H1 (cell line): ENCODE results near the gene PITPNM1. TPM values are rescaled to one million over a fixed set of nuclear protein-coding genes. Genes with fewer than 3 reads are reported as not detected.

ENCODE experiments used
- CTCF ChIA-PET: fragments of 300-600 bp; sonication (Branson Sonifier 250); formaldehyde crosslinking; loops from one replicate; lab custom pipeline; 2021; ENCODE audit not compliant: partially characterized antibody; lab: Charles Lee
- POLR2A ChIA-PET: fragments of 300-600 bp; sonication (Branson Sonifier 250); formaldehyde crosslinking; loops from one replicate; lab custom pipeline; 2021; ENCODE audit warnings: inconsistent platforms; ENCODE audit not compliant: partially characterized antibody; lab: Charles Lee
- DNase-seq, 2 experiments: peaks; one replicate each; pipeline versions ENCODE4 v3.0.0 to v3.0.0-alpha.2; 2010 to 2022; ENCODE audit warnings: low spot score in 2 of 2, low read depth in 1 of 2, mixed read lengths in 1 of 2
- FAIRE-seq: peaks from 2 replicates; lab custom pipeline; 2011; peaks lifted over from hg19 to GRCh38; lab: Jason Lieb, UNC
- H2AFZ ChIP-seq: 2 replicates; pipeline ENCODE4 v1.8.1; 2012; ENCODE audit warnings: low read length, inconsistent platforms
- H2AK5ac ChIP-seq: 2 replicates; pipeline ENCODE4 v1.6.1; 2013; ENCODE audit warnings: low read depth, low read length
- H2BK120ac ChIP-seq: replicated peaks from 2 replicates; pipeline ENCODE3; 2013; ENCODE audit warnings: low read depth, low read length, inconsistent platforms
- H2BK12ac ChIP-seq: 2 replicates; pipeline ENCODE4 v1.6.1; 2013; ENCODE audit warnings: low read depth, low read length
- H2BK15ac ChIP-seq: 2 replicates; pipeline ENCODE4 v1.6.1; 2013; ENCODE audit warnings: low read length
- H2BK20ac ChIP-seq: 2 replicates; pipeline ENCODE4 v1.6.1; 2013; ENCODE audit warnings: low read length
- H2BK5ac ChIP-seq: 2 replicates; pipeline ENCODE4 v1.6.1; 2013; ENCODE audit warnings: low read depth, low read length
- H3K14ac ChIP-seq: 2 replicates; pipeline ENCODE4 v1.6.1; 2013; ENCODE audit warnings: inconsistent platforms; ENCODE audit not compliant: insufficient read length
- H3K18ac ChIP-seq: 2 replicates; pipeline ENCODE4 v1.6.1; 2013; ENCODE audit warnings: low read length; ENCODE audit errors: extremely low read depth
- H3K23ac ChIP-seq: 2 replicates; pipeline ENCODE4 v1.6.1; 2013; ENCODE audit warnings: inconsistent platforms; ENCODE audit not compliant: insufficient read length
- H3K23me2 ChIP-seq: 2 replicates; pipeline ENCODE4 v1.6.1; 2013; ENCODE audit warnings: low read depth, low read length
- H3K27ac ChIP-seq: 2 replicates; pipeline ENCODE4 v1.6.1; 2011; ENCODE audit warnings: low read depth, low read length, inconsistent platforms
- H3K27me3 ChIP-seq, 4 experiments: replicated peaks in 1 of 4; 1 replicate in 1 of 4; 2 replicates in 3 of 4; pipeline versions ENCODE4 v1.6.1 to v1.8.1; 2011 to 2013; ENCODE audit warnings: low read length in 3 of 4, mild to moderate bottlenecking in 3 of 4, inconsistent platforms in 2 of 4, mixed read lengths in 2 of 4, moderate library complexity in 1 of 4; ENCODE audit not compliant: control insufficient read depth in 3 of 4, insufficient read depth in 3 of 4; ENCODE audit errors: extremely low read depth in 1 of 4
- H3K36me3 ChIP-seq, 4 experiments: 2 replicates each; pipeline versions ENCODE4 v1.6.1 to v1.8.1; 2011 to 2013; ENCODE audit warnings: mild to moderate bottlenecking in 4 of 4, low read length in 3 of 4, moderate library complexity in 2 of 4, control low read depth in 1 of 4, inconsistent platforms in 1 of 4; ENCODE audit not compliant: insufficient read depth in 4 of 4, control insufficient read depth in 2 of 4
- H3K4ac ChIP-seq: replicated peaks from 2 replicates; pipeline ENCODE3; 2013; ENCODE audit warnings: low read length, low read depth, mixed read lengths, inconsistent platforms; ENCODE audit not compliant: insufficient read length
- H3K4me1 ChIP-seq, 4 experiments: replicated peaks in 1 of 4; 1 replicate in 1 of 4; 2 replicates in 3 of 4; pipeline versions ENCODE4 v1.6.1 to v1.8.1; 2011 to 2013; ENCODE audit warnings: low read length in 3 of 4, inconsistent platforms in 2 of 4, mixed read lengths in 1 of 4; ENCODE audit not compliant: insufficient read depth in 4 of 4, control insufficient read depth in 3 of 4
- H3K4me2 ChIP-seq, 2 experiments: 2 replicates each; pipeline versions ENCODE4 v1.6.1 to v1.8.1; 2011 to 2013; ENCODE audit warnings: low read depth in 2 of 2, low read length in 2 of 2, control low read depth in 1 of 2, inconsistent platforms in 1 of 2, mild to moderate bottlenecking in 1 of 2; ENCODE audit not compliant: insufficient read depth in 1 of 2
- H3K4me3 ChIP-seq, 4 experiments: fragments of 200-600, 300-600 bp in 1 of 4; sonication (generic), shearing (Covaris generic), sonication (Bioruptor Twin) in 1 of 4; 2 replicates each; pipeline versions ENCODE4 v1.5.1 to v1.8.1; 2011 to 2016; ENCODE audit warnings: low read length in 4 of 4, low read depth in 3 of 4, control low read depth in 2 of 4, inconsistent platforms in 2 of 4, mild to moderate bottlenecking in 2 of 4, mixed read lengths in 1 of 4, moderate library complexity in 1 of 4; ENCODE audit not compliant: insufficient read depth in 2 of 4; ENCODE audit errors: extremely low read depth in 1 of 4
- H3K56ac ChIP-seq: replicated peaks from 2 replicates; pipeline ENCODE3; 2013; ENCODE audit warnings: low read depth, mild to moderate bottlenecking, mixed read lengths, low read length, inconsistent platforms; ENCODE audit not compliant: insufficient read length
- H3K79me1 ChIP-seq: 2 replicates; pipeline ENCODE4 v1.6.1; 2013; ENCODE audit warnings: low read depth, low read length, control low read depth
- H3K79me2 ChIP-seq, 2 experiments: 2 replicates each; pipeline versions ENCODE4 v1.6.1 to v1.8.1; 2012 to 2013; ENCODE audit warnings: low read length in 2 of 2, mild to moderate bottlenecking in 2 of 2, inconsistent platforms in 1 of 2; ENCODE audit not compliant: insufficient read depth in 2 of 2, control insufficient read depth in 1 of 2
- H3K9ac ChIP-seq, 4 experiments: replicated peaks in 1 of 4; 1 replicate in 1 of 4; 2 replicates in 3 of 4; pipeline versions ENCODE4 v1.6.1 to v1.8.1; 2011 to 2013; ENCODE audit warnings: low read depth in 3 of 4, low read length in 3 of 4, control low read depth in 2 of 4, mild to moderate bottlenecking in 2 of 4, moderate library complexity in 2 of 4, inconsistent platforms in 1 of 4; ENCODE audit errors: extremely low read depth in 1 of 4
- H3K9me3 ChIP-seq, 2 experiments: 2 replicates each; pipeline versions ENCODE4 v1.6.1 to v1.8.1; 2012 to 2013; ENCODE audit warnings: mild to moderate bottlenecking in 2 of 2, moderate library complexity in 2 of 2, control low read depth in 1 of 2, inconsistent platforms in 1 of 2, low read depth in 1 of 2, low read length in 1 of 2, mixed read lengths in 1 of 2; ENCODE audit not compliant: insufficient read depth in 2 of 2
- H4K20me1 ChIP-seq, 2 experiments: replicated peaks in 1 of 2; 2 replicates each; pipeline versions ENCODE3 to v1.8.1; 2011 to 2013; ENCODE audit warnings: inconsistent platforms in 2 of 2, low read length in 2 of 2, mild to moderate bottlenecking in 1 of 2; ENCODE audit not compliant: insufficient read depth in 2 of 2, control insufficient read depth in 1 of 2
- H4K5ac ChIP-seq: 2 replicates; pipeline ENCODE4 v1.6.1; 2013; ENCODE audit warnings: low read length, low read depth, mixed read lengths, inconsistent platforms; ENCODE audit not compliant: insufficient read length
- H4K8ac ChIP-seq: 2 replicates; pipeline ENCODE4 v1.8.0; 2013; ENCODE audit warnings: mild to moderate bottlenecking, moderate library complexity, low read length, inconsistent platforms; ENCODE audit not compliant: insufficient read depth; ENCODE audit errors: extremely low read depth
- H4K91ac ChIP-seq: replicated peaks from 2 replicates; pipeline ENCODE3; 2013; ENCODE audit warnings: low read length, mixed read lengths, inconsistent platforms; ENCODE audit not compliant: insufficient read length
- NRF1 ChIP-seq: IDR thresholded peaks from 2 replicates; pipeline ENCODE4 v1.6.1; 2011; ENCODE audit warnings: mild to moderate bottlenecking, low read depth, low read length, improper control_type of control experiment
- SAP30 ChIP-seq: fragments of 300-600 bp; sonication (generic); IDR thresholded peaks from 2 replicates; pipeline ENCODE4 v1.7.1; 2012; ENCODE audit warnings: low read length, moderate library complexity, mild to moderate bottlenecking, inconsistent platforms; ENCODE audit not compliant: insufficient read depth, insufficient replicate concordance
- SUZ12 ChIP-seq: fragments of 200-600 bp; sonication (generic); IDR thresholded peaks from 2 replicates; pipeline ENCODE4 v1.6.1; 2012; ENCODE audit warnings: mild to moderate bottlenecking, inconsistent platforms, low read length, moderate library complexity, mixed read lengths
- WGBS, 2 experiments: shearing (Covaris generic) in 1 of 2; methylation state at CpG; one replicate each; pipeline versions ENCODE4 v1.1.6 to v1.1.7; 2013 to 2015; ENCODE audit warnings: low lambda C conversion rate in 2 of 2, mixed read lengths in 2 of 2, inconsistent platforms in 1 of 2, low coverage in 1 of 2, missing lambda C conversion rate in 1 of 2; ENCODE audit not compliant: insufficient replicate concordance in 2 of 2, insufficient coverage in 1 of 2, insufficient read length in 1 of 2; ENCODE audit errors: extremely low coverage in 1 of 2, missing lambda C conversion rate in 1 of 2; 5-methylcytosine and 5-hydroxymethylcytosine counted together
- polyA plus RNA-seq, 7 experiments: library from polyadenylated mRNA; depleted of rRNA in 3 of 7; stranded (reverse) in 5 of 7; unstranded in 2 of 7; fragments of >200 nt in 5 of 7; fragments of 200-250 nt in 2 of 7; gene quantifications; 1 replicate in 5 of 7; 2 replicates in 1 of 7; 4 replicates in 1 of 7; pipeline versions ENCODE4 v1.2.1 to v1.2.3, GENCODE V29; 2011 to 2013; ENCODE audit warnings: missing spikeins in 2 of 7, mixed read lengths in 2 of 7
- total RNA-seq: library from RNA; stranded (reverse); fragmentation: NEBNext Ultra II Directional; extraction: Animal tissue kit (Norgen Biotek cat#: 25700); gene quantifications from 2 replicates; pipeline ENCODE4 v1.2.1, GENCODE V29; 2021

The PITPNM1 gene
- total and polyA plus RNA-seq, 2 of the 8 experiments (the other 6 are each of a cell fraction or from before 2014, with no cell fraction given) = 27.2 to 52.7 TPM

DNA sequence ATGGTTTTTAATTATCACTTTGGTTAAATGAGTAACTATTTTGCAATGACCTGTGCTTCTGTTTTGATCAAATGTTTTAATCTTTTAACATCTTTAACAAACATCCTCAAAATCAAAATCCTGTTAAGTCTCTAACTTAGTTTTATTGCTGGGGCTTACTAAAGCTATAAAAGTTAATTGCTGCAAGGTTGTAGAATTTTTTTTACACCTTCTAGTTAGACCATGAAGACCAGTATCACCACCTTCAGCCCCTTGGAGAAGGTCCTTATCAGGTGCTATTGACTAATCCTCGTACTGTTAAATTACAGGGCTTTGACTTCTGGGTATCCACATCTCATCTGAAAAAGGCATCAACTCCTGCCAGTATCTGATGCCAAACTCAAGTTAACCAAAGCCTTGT is 30.4 kb upstream of the PITPNM1 start:
- Histone ChIP-seq H4K5ac (no peak overlapping the region), H2BK12ac (no peak overlapping the region), H2AFZ (no peak overlapping the region), H3K23ac (no peak overlapping the region), H3K79me2 (no peaks in the 10 kb centered on the region), H3K23me2 (no peaks in the 10 kb centered on the region), H3K4ac (no peak overlapping the region), H3K27ac (no peak overlapping the region), H3K14ac (no peak overlapping the region), H3K9ac (no peak overlapping the region), H4K91ac (no peak overlapping the region), H2BK20ac (no peak overlapping the region), H3K27me3 (no peaks in the 10 kb centered on the region; a peak in 1 of 7 replicates), H3K18ac (no peak overlapping the region), H2BK15ac (no peak overlapping the region), H2BK120ac (no peak overlapping the region), H3K79me1 (no peaks in the 10 kb centered on the region), H4K8ac (no peak overlapping the region), H2AK5ac (no peak overlapping the region), H3K4me2 (no peak overlapping the region), H3K9me3 (peaks cover 31 to 36% of the 10 kb centered on the region in 2 experiments), H3K4me3 (no peak overlapping the region), H2BK5ac (no peak overlapping the region), H3K4me1 (no peaks in the 10 kb centered on the region; a peak in 1 of 7 replicates), H3K56ac (no peak overlapping the region), H4K20me1 (no peaks in the 10 kb centered on the region), H3K36me3 (no peaks in the 10 kb centered on the region)
- DNase-seq (no peak), FAIRE-seq (no peak)
- ChIA-PET CTCF (interaction anchor here (2.2 kb wide), 1 partner anchor 11 kb away, joined by 4 read pairs; no protein-coding TSS in a partner anchor), POLR2A (no interaction called here)
- TF ChIP-seq NRF1 = no peak
- no peak for TF ChIP-seq SAP30
- no peak for TF ChIP-seq SUZ12
- 93% methylated on average over 1 of the region's 1 CpG; no CpG with 5 or more reads in 1 of the 2 experiments for WGBS, 2 experiments
